ENCODE measurements around the gene LRP11.

Gene LRP11

GRCh38 chr6:149831308-149831820, 32.8 kb downstream of the LRP11 start:
- WGBS (ENCODE audit: insufficient coverage, insufficient read length), result no CpG with 5 or more reads among the region's 6 CpGs
- Histone ChIP-seq H3K27ac (ENCODE audit: low read length) (no peak overlapping the region), H3K4me3 (ENCODE audit: low read length) (no peak overlapping the region), H3K36me3 (ENCODE audit: control insufficient read depth, insufficient read depth, low read length) (no peaks in the 10 kb centered on the region), H3K27me3 (ENCODE audit: control insufficient read depth, insufficient read depth, low read length) (no peaks in the 10 kb centered on the region), H3K4me1 (ENCODE audit: control insufficient read depth, insufficient read depth, low read length) (no peaks in the 10 kb centered on the region), H3K9me3 (ENCODE audit: control insufficient read depth, insufficient read depth, low read length) (no peaks in the 10 kb centered on the region)
- no peak for DNase-seq (ENCODE audit: low read depth, low spot score)

- no peak for DNase-seq (ENCODE audit: low read depth, low spot score)
- WGBS (ENCODE audit: insufficient coverage, insufficient read length), result no CpG with 5 or more reads among the region's 7 CpGs
These were observed 33.3 kb downstream of the LRP11 start for GRCh38 chr6:149830731-149831307.

GRCh38 chr6:149825292-149825691, 38.9 kb downstream of the LRP11 start:
- Histone ChIP-seq H3K9me3 (ENCODE audit: control insufficient read depth, insufficient read depth, low read length) (no peaks in the 10 kb centered on the region), H3K27me3 (ENCODE audit: control insufficient read depth, insufficient read depth, low read length) (no peaks in the 10 kb centered on the region), H3K4me3 (ENCODE audit: low read length) (no peak overlapping the region), H3K36me3 (ENCODE audit: control insufficient read depth, insufficient read depth, low read length) (no peaks in the 10 kb centered on the region), H3K27ac (ENCODE audit: low read length) (no peak overlapping the region), H3K4me1 (ENCODE audit: control insufficient read depth, insufficient read depth, low read length) (no peaks in the 10 kb centered on the region)
- DNase-seq (ENCODE audit: low read depth, low spot score), result no peak
- WGBS (ENCODE audit: insufficient coverage, insufficient read length), result no CpG with 5 or more reads among the region's 4 CpGs

More at GRCh38 chr6:149830731-149831307, 33.3 kb downstream of the LRP11 start:
- no peaks in the 10 kb centered on the region for H3K9me3 ChIP-seq (ENCODE audit: control insufficient read depth, insufficient read depth, low read length)
- no peak overlapping the region for H3K4me3 ChIP-seq (ENCODE audit: low read length)
- no peaks in the 10 kb centered on the region for H3K36me3 ChIP-seq (ENCODE audit: control insufficient read depth, insufficient read depth, low read length)
- H3K4me1 ChIP-seq (ENCODE audit: control insufficient read depth, insufficient read depth, low read length), result no peaks in the 10 kb centered on the region
- H3K27ac ChIP-seq (ENCODE audit: low read length), result no peak overlapping the region
- no peaks in the 10 kb centered on the region for H3K27me3 ChIP-seq (ENCODE audit: control insufficient read depth, insufficient read depth, low read length)

- WGBS (ENCODE audit: insufficient coverage, insufficient read length), result no CpG with 5 or more reads among the region's 4 CpGs
- Histone ChIP-seq H3K4me1 (ENCODE audit: control insufficient read depth, insufficient read depth, low read length) (no peaks in the 10 kb centered on the region), H3K27ac (ENCODE audit: low read length) (no peak overlapping the region), H3K4me3 (ENCODE audit: low read length) (no peak overlapping the region), H3K27me3 (ENCODE audit: control insufficient read depth, insufficient read depth, low read length) (no peaks in the 10 kb centered on the region), H3K9me3 (ENCODE audit: control insufficient read depth, insufficient read depth, low read length) (no peaks in the 10 kb centered on the region), H3K36me3 (ENCODE audit: control insufficient read depth, insufficient read depth, low read length) (no peaks in the 10 kb centered on the region)
- DNase-seq (ENCODE audit: low read depth, low spot score), result no peak
These were observed 41.1 kb downstream of the LRP11 start for GRCh38 chr6:149823013-149823412.

DNA sequence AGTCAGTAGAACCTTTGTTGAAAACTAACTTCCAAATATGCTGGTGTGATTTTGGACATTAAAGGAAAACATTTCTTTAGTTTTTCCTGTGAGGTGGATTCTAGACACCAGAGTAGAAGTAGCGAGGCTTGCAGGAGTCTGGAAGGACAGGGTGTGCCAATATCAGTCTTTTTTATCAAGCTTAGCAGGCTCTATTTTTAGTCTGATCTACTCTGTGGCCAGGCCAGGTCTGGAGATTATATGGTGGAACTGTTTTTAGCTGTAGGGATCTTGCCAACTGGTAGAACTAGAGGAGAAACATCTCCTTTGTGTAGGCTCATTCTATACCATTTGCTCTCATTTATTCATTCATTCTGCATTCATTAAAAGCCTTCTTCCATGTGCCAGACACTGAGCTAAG, 42.7 kb downstream of the LRP11 start:
- no peaks in the 10 kb centered on the region for H3K9me3 ChIP-seq (ENCODE audit: control insufficient read depth, insufficient read depth, low read length)
- no peak for DNase-seq (ENCODE audit: low read depth, low spot score)
- H3K27ac ChIP-seq (ENCODE audit: low read length), result no peak overlapping the region
- no peak overlapping the region for H3K4me3 ChIP-seq (ENCODE audit: low read length)
- WGBS (ENCODE audit: insufficient coverage, insufficient read length), result no CpG with 5 or more reads among the region's 1 CpG
- H3K27me3 ChIP-seq (ENCODE audit: control insufficient read depth, insufficient read depth, low read length), result no peaks in the 10 kb centered on the region
- H3K4me1 ChIP-seq (ENCODE audit: control insufficient read depth, insufficient read depth, low read length), result no peaks in the 10 kb centered on the region
- H3K36me3 ChIP-seq (ENCODE audit: control insufficient read depth, insufficient read depth, low read length), result no peaks in the 10 kb centered on the region

DNA sequence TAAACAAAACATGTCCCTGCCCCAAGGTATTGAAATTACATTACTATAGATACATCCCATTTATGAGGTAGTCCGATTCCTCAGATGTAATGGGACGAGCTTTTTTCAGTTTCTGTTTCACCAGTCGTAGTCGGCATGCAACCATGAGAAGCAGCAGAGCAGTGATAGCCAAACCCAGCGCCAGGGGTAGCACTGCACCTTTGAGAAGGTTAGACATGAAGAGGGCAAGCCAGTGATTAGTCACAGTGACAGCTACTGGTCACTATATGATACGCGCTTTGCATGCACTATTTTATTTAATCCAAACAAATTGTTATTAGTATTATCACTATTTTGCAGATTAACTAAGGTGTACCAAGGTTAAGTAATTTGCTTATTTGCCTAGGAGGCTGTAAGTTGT, 43.7 kb downstream of the LRP11 start:
- Histone ChIP-seq H3K36me3 (ENCODE audit: control insufficient read depth, insufficient read depth, low read length) (no peaks in the 10 kb centered on the region), H3K27me3 (ENCODE audit: control insufficient read depth, insufficient read depth, low read length) (no peaks in the 10 kb centered on the region), H3K27ac (ENCODE audit: low read length) (no peak overlapping the region), H3K4me1 (ENCODE audit: control insufficient read depth, insufficient read depth, low read length) (no peaks in the 10 kb centered on the region), H3K4me3 (ENCODE audit: low read length) (no peak overlapping the region), H3K9me3 (ENCODE audit: control insufficient read depth, insufficient read depth, low read length) (no peaks in the 10 kb centered on the region)
- WGBS (ENCODE audit: insufficient coverage, insufficient read length), result no CpG with 5 or more reads among the region's 7 CpGs
- DNase-seq (ENCODE audit: low read depth, low spot score), result no peak

DNA sequence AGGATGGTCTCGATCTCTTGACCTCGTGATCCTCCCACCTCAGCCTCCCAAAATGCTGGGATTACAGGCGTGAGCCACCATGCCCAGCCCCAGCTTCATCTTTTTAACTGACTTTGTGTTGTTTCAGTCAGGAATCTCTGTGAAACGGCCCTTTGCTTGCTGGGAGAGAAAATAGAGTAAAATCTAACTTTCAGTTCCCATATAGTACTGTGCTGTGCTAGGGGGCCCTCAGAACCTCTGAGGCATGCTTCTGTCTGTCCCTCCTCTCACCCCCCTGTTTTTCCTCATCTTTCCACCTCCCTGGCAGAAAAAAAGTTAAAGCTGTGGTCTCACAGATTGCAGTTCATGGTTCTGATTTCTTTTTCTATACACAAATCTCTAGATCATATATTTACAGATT, 48.4 kb downstream of the LRP11 start:
- Histone ChIP-seq H3K27ac (ENCODE audit: low read length) (no peak overlapping the region), H3K27me3 (ENCODE audit: control insufficient read depth, insufficient read depth, low read length) (no peaks in the 10 kb centered on the region), H3K9me3 (ENCODE audit: control insufficient read depth, insufficient read depth, low read length) (no peaks in the 10 kb centered on the region), H3K36me3 (ENCODE audit: control insufficient read depth, insufficient read depth, low read length) (no peaks in the 10 kb centered on the region), H3K4me3 (ENCODE audit: low read length) (no peak overlapping the region), H3K4me1 (ENCODE audit: control insufficient read depth, insufficient read depth, low read length) (no peaks in the 10 kb centered on the region)
- no CpG with 5 or more reads among the region's 4 CpGs for WGBS (ENCODE audit: insufficient coverage, insufficient read length)
- no peak for DNase-seq (ENCODE audit: low read depth, low spot score)

GRCh38 chr6:149813351-149813750, 50.8 kb downstream of the LRP11 start:
- H3K9me3 ChIP-seq (ENCODE audit: control insufficient read depth, insufficient read depth, low read length), result no peaks in the 10 kb centered on the region
- no peak for DNase-seq (ENCODE audit: low read depth, low spot score)
- H3K27me3 ChIP-seq (ENCODE audit: control insufficient read depth, insufficient read depth, low read length), result no peaks in the 10 kb centered on the region
- H3K36me3 ChIP-seq (ENCODE audit: control insufficient read depth, insufficient read depth, low read length), result no peaks in the 10 kb centered on the region
- H3K4me3 ChIP-seq (ENCODE audit: low read length), result no peak overlapping the region
- H3K4me1 ChIP-seq (ENCODE audit: control insufficient read depth, insufficient read depth, low read length), result no peaks in the 10 kb centered on the region
- H3K27ac ChIP-seq (ENCODE audit: low read length), result no peak overlapping the region
- no CpG with 5 or more reads among the region's 3 CpGs for WGBS (ENCODE audit: insufficient coverage, insufficient read length)

GRCh38 chr6:149809798-149810197, 54.4 kb downstream of the LRP11 start:
- Histone ChIP-seq H3K27me3 (ENCODE audit: control insufficient read depth, insufficient read depth, low read length) (no peaks in the 10 kb centered on the region), H3K9me3 (ENCODE audit: control insufficient read depth, insufficient read depth, low read length) (no peaks in the 10 kb centered on the region)

DNA sequence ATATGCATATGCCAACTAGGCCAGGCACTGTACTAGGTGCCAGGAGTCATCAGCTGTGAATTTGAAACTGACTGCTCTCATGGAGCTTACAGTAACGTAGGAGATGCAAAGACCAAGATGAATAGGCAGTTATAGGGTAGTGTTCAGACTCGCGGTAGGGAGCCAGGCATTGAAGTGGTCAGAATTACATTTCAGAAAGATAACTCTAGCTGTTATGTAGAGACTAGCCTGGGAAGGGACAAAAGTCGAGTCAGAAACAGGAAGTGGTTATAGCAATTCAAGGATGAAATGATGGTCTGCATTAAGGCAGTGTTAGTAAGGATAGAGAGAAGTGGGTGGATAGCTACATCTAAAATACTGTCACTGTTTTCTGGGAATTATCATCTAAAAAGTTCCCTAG, 58.0 kb downstream of the LRP11 start:
- Histone ChIP-seq H3K9me3 (ENCODE audit: control insufficient read depth, insufficient read depth, low read length) (no peaks in the 10 kb centered on the region), H3K4me3 (ENCODE audit: low read length) (no peak overlapping the region), H3K36me3 (ENCODE audit: control insufficient read depth, insufficient read depth, low read length) (no peaks in the 10 kb centered on the region), H3K27ac (ENCODE audit: low read length) (no peak overlapping the region), H3K4me1 (ENCODE audit: control insufficient read depth, insufficient read depth, low read length) (no peaks in the 10 kb centered on the region), H3K27me3 (ENCODE audit: control insufficient read depth, insufficient read depth, low read length) (no peaks in the 10 kb centered on the region)
- DNase-seq (ENCODE audit: low read depth, low spot score), result no peak
- WGBS (ENCODE audit: insufficient coverage, insufficient read length), result no CpG with 5 or more reads among the region's 4 CpGs

More at GRCh38 chr6:149809798-149810197, 54.4 kb downstream of the LRP11 start:
- WGBS (ENCODE audit: insufficient coverage, insufficient read length), result no CpG with 5 or more reads among the region's 2 CpGs
- no peak overlapping the region for H3K27ac ChIP-seq (ENCODE audit: low read length)
- H3K4me1 ChIP-seq (ENCODE audit: control insufficient read depth, insufficient read depth, low read length), result no peaks in the 10 kb centered on the region
- no peak for DNase-seq (ENCODE audit: low read depth, low spot score)
- H3K4me3 ChIP-seq (ENCODE audit: low read length), result no peak overlapping the region
- no peaks in the 10 kb centered on the region for H3K36me3 ChIP-seq (ENCODE audit: control insufficient read depth, insufficient read depth, low read length)

DNA sequence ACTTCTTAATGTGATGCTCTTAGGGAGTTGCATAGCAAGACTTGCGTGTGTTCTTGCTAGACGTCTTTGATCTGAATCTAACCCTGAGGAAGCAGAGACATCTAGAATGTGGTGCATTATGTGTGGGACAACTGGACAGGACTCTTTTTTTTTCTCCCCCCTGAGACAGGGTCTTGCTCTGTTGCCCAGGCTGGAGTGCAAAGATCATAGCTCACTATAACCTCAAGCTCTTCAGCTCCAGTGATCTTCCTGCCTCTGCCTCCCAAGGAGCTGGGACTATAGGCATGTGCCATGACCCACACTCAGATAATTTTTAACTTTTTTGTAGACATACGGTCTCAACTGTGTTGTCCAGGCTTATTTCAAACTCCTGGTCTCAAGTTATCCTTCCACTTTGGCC, 80.6 kb downstream of the LRP11 start:
- Histone ChIP-seq H3K27me3 (ENCODE audit: control insufficient read depth, insufficient read depth, low read length) (no peaks in the 10 kb centered on the region), H3K27ac (ENCODE audit: low read length) (no peak overlapping the region), H3K9me3 (ENCODE audit: control insufficient read depth, insufficient read depth, low read length) (no peaks in the 10 kb centered on the region), H3K4me1 (ENCODE audit: control insufficient read depth, insufficient read depth, low read length) (no peaks in the 10 kb centered on the region), H3K36me3 (ENCODE audit: control insufficient read depth, insufficient read depth, low read length) (no peaks in the 10 kb centered on the region; the same call in 1 of the 2 replicates), H3K4me3 (ENCODE audit: low read length) (no peak overlapping the region)
- no CpG with 5 or more reads among the region's 3 CpGs for WGBS (ENCODE audit: insufficient coverage, insufficient read length)
- no peak for DNase-seq (ENCODE audit: low read depth, low spot score)
